ENCODE data around the gene MEP1A.

- TF ChIP-seq CTCF (IDR thresholded peaks at IDR 0.05) (no peak), POLR2AphosphoS5 (IDR thresholded peaks at IDR 0.05) (no peak)
These were observed 37.3 kb upstream of the MEP1A start for GRCh38 chr6:46755865-46756264.
